HL-60 (cell line): ENCODE measurements around the gene PTPRN2.

Source experiments
- DNase-seq, 2 experiments: peaks; one replicate each; pipeline ENCODE4 v3.0.0-alpha.2; 2010 to 2020; ENCODE audit warnings: low read depth in 1 of 2, low spot score in 1 of 2
- H3K27ac ChIP-seq: fragments of 250-450 bp; sonication (Bioruptor Pico); replicated peaks from 2 replicates; pipeline ENCODE4 v1.5.1; 2020; ENCODE audit warnings: mild to moderate bottlenecking, moderate library complexity
- H3K27me3 ChIP-seq: fragments of 250-450 bp; sonication (Bioruptor Pico); 2 replicates; pipeline ENCODE4 v1.5.1; 2021; ENCODE audit warnings: mild to moderate bottlenecking, moderate library complexity; ENCODE audit not compliant: insufficient read depth, poor library complexity, severe bottlenecking
- H3K4me3 ChIP-seq: replicated peaks from 2 replicates; pipeline ENCODE4 v1.5.1; 2011; ENCODE audit warnings: mild to moderate bottlenecking, control low read depth, low read length; ENCODE audit not compliant: insufficient read depth
- CTCF ChIP-seq: IDR thresholded peaks from one replicate; pipeline ENCODE4 v1.5.1; 2011; ENCODE audit warnings: low read length, control low read depth, inconsistent platforms; ENCODE audit not compliant: insufficient read depth
- GABPA ChIP-seq: IDR thresholded peaks from 2 replicates; pipeline ENCODE4 v1.6.1; 2012; ENCODE audit warnings: low read depth
- POLR2AphosphoS5 ChIP-seq: IDR thresholded peaks from 2 replicates; pipeline ENCODE4 v1.6.1; 2012; ENCODE audit warnings: low read depth
- REST ChIP-seq: IDR thresholded peaks from 2 replicates; pipeline ENCODE4 v1.6.1; 2012; ENCODE audit warnings: low read depth; ENCODE audit not compliant: insufficient replicate concordance
- SPI1 ChIP-seq: IDR thresholded peaks from 2 replicates; pipeline ENCODE4 v1.6.1; 2012; ENCODE audit warnings: low read depth, mild to moderate bottlenecking, borderline replicate concordance

PTPRN2 gene

DNA sequence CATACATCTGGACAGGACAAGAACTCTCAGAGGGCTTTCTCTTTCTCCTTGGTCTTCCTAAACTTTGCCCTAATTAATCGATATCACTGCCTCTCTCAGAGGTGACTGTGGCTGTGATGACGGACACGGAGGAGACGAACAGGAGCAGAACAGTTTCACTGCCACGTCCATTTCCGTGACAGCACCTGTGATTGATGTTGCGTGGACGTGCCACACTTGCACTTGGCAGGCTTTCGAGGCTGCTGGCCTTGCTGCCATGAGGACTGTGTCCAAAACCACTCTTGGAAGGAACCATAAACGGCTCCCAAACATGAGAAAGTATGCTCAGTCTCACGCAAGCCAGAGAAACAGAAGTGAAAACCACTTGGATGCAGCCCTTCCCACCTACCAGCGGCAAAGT lies 942.7 kb downstream of the PTPRN2 start:
- DNase-seq, result no peak
- TF ChIP-seq REST, result no peak
- TF ChIP-seq CTCF, result no peak
- TF ChIP-seq GABPA, result no peak
- TF ChIP-seq SPI1, result no peak
- no peak for TF ChIP-seq POLR2AphosphoS5
- Histone ChIP-seq H3K27ac (no peak overlapping the region), H3K27me3 (no peaks in the 10 kb centered on the region), H3K4me3 (no peak overlapping the region)

- no peak for DNase-seq
- no peaks in the 10 kb centered on the region for H3K27me3 ChIP-seq
- no peak overlapping the region for H3K27ac ChIP-seq
- no peak for TF ChIP-seq REST
- TF ChIP-seq CTCF, result no peak
- TF ChIP-seq POLR2AphosphoS5, result no peak
- TF ChIP-seq SPI1, result no peak
- TF ChIP-seq GABPA, result no peak
- no peak overlapping the region for H3K4me3 ChIP-seq
Observed at GRCh38 chr7:157643525-157643970, 944.1 kb downstream of the PTPRN2 start.

GRCh38 chr7:157641866-157642265 lies 945.8 kb downstream of the PTPRN2 start:
- TF ChIP-seq POLR2AphosphoS5 (no peak), CTCF (no peak), REST (no peak), GABPA (no peak), SPI1 (no peak)
- Histone ChIP-seq H3K27me3 (no peaks in the 10 kb centered on the region), H3K27ac (no peak overlapping the region), H3K4me3 (no peak overlapping the region)
- no peak for DNase-seq
